Stimulated activated CD4-positive, alpha-beta T cell treated with anti-CD3 and anti-CD28 coated beads, TNF-alpha, amount 100 ng/mL, for 4 hours (primary cell): ENCODE measurements around the gene SPATC1L.
A peak's percentile ranks its signal among the peaks of the same experiment; 100 is the strongest.
"Not testable (repeated sequence)": the region's sequence is repeated elsewhere in the genome, so short reads cannot be mapped to it uniquely, and the experiment has no call there.

Experiments used
- DNase-seq, 3 experiments: peaks; one replicate each; pipeline ENCODE4 v3.0.0-alpha.2; 2020; ENCODE audit warnings: low read depth in 3 of 3

Gene SPATC1L

GRCh38 chr21:46183910-46184624 is at the start of gene SPATC1L:
SPATC1L (minus strand) TSS chr21:46184459; CDS start chr21:46182816, 1,643 bp downstream.
- peak in 1 of 3 experiments; percentile 29 for DNase-seq

GRCh38 chr21:46229923-46230260 is 45.6 kb upstream of the SPATC1L start:
- no peak for DNase-seq

- no peak for DNase-seq
Observed at GRCh38 chr21:46229133-46229922, 45.1 kb upstream of the SPATC1L start.

GRCh38 chr21:46228345-46229051 is 44.2 kb upstream of the SPATC1L start, which contains the start of gene LSS:
LSS (minus strand) TSS chr21:46228774; CDS start chr21:46228745, 29 bp downstream.
- DNase-seq, result peak; percentile 90 to 98 (median 96)

GRCh38 chr21:46227811-46228344 is 43.6 kb upstream of the SPATC1L start:
- no peak for DNase-seq

- DNase-seq, result no peak
Observed at GRCh38 chr21:46226920-46227599, 42.8 kb upstream of the SPATC1L start.

GRCh38 chr21:46226146-46226545 is 41.9 kb upstream of the SPATC1L start:
- DNase-seq, result no peak

- DNase-seq, result not testable (repeated sequence)
Observed at GRCh38 chr21:46223661-46224060, 39.4 kb upstream of the SPATC1L start.

- no peak for DNase-seq
Observed at GRCh38 chr21:46223217-46223616, 39.0 kb upstream of the SPATC1L start.

- no peak for DNase-seq
Observed at GRCh38 chr21:46222436-46223116, 38.3 kb upstream of the SPATC1L start.

- no peak for DNase-seq
Observed at GRCh38 chr21:46221664-46222435, 37.6 kb upstream of the SPATC1L start.

GRCh38 chr21:46220847-46221246 is 36.6 kb upstream of the SPATC1L start:
- no peak for DNase-seq

- DNase-seq, result no peak
Observed at GRCh38 chr21:46220275-46220810, 36.1 kb upstream of the SPATC1L start.

GRCh38 chr21:46219591-46220239 is 35.5 kb upstream of the SPATC1L start:
- DNase-seq, result no peak

- DNase-seq, result no peak
Observed at GRCh38 chr21:46218906-46219590, 34.8 kb upstream of the SPATC1L start.

- no peak for DNase-seq
Observed at GRCh38 chr21:46217511-46218196, 33.4 kb upstream of the SPATC1L start.

- no peak for DNase-seq
Observed at GRCh38 chr21:46216132-46216747, 32.0 kb upstream of the SPATC1L start.
